Measurements from ENCODE around the gene ZNF805.
"Not testable (repeated sequence)": the region's sequence is repeated elsewhere in the genome, so short reads cannot be mapped to it uniquely, and the experiment has no call there.

Gene ZNF805

DNA sequence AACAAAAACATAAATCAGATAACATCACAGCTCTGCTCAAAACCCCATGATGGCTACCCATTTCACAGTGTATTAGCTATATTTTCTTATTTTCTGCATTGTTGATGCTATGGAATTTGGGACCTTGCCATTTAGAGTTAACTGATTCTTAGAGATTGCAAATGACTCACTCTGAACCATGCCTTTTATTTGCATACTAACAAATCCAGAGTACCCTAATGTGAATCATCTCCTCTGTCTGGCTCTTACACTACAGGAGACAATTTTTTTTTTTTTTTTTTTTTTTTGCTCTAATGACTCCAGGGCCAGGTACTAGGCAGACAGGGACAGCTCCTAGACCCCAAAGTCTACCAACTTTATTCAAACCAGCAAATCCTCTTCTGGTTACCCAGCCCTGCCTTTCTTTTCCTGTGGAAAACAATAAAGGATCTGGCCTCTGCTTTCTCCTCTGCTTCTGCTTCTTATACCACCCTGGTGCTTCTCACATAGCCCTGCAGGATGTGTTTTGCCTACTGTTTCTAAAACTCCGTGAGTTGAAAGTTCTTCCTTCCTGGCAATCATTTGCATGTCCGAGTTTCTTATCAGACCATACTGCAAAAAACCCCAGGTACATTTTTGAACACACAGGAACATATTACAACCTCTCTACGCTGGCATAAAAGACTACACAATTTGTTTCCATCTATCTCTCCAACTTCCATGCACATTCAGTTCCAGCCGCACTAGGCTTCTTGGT is 29.3 kb downstream of the ZNF805 start:
- DNase-seq (ENCODE audit: low read depth in 2 of 2) = no peak

DNA sequence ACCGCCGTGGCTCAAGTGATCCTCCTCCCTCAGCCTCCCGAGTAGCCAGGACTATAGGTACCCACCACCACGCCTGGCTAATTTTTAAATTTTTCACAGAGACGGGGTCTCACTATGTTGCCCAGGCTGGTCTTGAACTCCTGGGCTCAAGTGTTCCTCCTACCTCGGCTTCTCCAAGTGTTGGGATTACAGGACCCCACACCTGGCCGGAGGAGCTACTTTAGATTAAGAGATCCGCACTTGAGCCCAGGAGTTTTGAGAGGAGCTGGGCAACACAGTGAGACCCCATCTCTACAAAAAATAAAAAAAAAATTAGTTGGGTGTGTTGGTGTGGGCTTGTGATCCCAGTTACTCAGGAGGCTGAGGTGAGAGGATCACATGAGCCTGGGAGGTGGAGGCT is 30.8 kb downstream of the ZNF805 start:
- DNase-seq (ENCODE audit: low read depth in 2 of 2) = no peak

DNA sequence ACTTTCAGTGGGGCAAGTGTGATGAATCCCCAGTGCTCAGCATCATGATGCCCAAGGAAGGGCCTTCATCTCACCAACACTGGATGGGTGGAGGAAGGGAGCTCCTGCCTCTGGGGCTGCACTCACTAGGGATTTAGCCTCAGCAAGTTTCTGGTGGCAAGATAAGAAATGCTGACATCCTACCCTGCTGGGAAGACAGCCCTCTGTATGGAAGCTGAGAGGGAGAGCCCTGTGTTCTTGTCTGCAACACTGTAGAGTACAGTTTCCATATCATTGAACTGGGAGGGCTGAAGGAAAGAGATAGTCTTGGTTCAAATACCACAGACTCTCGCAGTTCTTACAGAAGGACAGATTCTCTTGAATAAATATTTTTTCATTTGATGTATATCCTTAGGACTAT is 32.6 kb downstream of the ZNF805 start:
- DNase-seq (ENCODE audit: low read depth in 2 of 2) = no peak

DNA sequence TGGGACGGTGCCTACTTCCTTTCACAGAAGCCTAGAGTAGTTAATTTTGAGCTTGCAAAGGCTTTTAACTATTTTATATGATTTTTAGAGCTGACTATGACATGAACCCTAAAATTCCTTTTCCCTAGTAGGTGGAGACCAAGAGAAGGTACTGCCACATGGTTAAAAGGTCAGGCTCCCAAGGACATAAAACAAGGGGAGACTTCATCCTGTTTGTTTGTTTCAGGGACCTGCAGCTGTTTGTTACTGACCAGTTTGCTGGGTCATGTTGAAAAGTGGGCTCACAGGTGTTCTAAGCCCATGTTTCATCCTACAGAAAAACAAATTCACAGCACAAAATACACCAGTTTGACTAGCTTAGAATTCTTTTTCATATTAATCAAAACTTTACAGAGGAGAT is 36.0 kb downstream of the ZNF805 start:
- no peak for DNase-seq (ENCODE audit: low read depth in 2 of 2)

DNA sequence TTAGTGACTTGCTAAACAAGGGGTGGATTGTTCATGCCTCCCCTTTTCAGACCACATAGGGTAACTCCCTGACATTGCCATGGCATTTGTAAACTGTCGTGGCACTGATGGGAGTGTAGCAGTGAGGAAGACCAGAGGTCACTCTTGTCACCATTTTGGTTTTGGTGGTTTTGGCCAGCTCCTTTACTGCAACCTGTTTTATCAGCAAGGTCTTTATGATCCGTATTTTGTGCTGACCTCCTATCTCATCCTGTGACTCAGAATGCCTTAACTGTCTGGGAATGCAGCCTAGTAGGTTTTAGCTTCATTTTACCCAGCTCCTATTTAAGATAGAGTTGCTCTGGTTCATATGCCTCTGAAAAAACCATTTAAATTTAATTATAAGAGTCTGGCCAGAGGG is 38.0 kb downstream of the ZNF805 start:
- not testable (repeated sequence) for DNase-seq (ENCODE audit: low read depth in 2 of 2)

DNA sequence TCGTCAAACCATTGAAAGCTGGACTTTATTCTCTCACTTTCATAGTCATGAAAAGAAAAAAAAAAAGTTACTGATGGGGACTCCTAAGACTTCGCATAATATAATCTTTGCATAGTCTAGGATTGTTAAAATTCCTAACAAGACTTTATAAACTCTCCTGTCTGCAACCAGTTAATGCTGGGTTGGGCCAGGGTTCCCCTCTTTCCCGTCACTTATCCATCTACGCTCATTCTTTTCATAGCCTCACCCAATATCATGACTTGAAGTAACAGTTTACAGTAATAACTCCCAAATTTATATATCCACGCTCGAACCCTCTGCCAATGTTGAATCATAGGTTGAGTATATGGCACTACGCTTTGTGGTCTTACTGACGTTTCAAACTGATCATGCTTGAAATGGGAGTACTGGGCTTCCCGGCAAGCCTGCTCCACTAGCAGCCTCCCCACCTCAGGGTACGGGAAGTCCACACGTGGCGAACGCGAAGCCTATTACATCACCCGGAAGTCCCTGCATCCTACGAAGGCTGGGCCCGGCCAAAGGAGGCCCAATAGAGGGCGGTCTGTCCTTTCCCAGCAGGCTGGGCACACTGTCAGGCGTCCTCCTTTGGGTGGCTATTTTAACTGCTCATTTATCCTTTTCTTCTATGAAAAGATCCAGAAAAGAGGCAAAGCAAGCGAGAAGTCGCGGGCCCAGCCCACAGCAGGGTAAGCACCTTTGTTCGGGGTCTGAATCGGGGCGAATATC is 39.2 kb downstream of the ZNF805 start:
- peak; percentile 47 to 55 for DNase-seq (ENCODE audit: low read depth in 2 of 2)

DNA sequence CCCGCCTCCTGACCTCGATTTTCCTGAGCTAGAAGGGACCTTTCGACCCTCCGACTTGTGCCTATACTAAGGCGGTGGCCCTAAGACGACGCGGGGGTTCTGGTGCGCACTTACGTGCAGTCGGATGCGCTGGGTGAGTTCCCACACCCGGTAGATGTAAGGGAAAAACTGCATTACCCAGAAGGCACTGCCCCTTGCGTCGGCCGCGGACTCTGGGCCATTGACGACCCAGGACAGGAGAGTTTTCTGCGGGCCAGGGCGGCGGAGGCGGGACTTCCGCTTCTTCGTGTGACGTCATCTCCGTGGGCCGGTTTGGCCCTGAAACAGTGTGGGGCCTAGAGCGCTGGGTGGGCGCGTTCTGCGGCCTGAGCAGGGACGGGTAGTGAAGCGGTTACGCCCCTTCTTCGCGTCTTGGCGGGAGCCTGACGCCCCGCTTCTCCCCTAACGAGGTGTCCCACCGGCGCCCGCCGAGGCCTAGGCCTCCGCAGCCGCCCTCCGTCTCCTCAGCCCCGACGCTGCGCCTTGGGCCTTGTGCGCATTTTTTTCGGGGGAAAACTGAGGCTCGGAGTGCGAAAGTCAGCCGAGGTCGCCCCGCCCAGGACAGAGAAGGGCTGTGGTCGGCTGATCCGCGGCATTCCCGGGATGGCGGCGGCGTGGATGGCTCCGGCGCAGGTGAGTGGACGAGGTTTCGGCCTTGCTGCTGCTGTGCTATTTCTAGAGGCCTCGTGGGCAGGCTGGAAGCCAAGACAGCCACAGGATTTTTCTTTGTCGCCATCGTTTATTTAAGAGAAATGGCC is 39.9 kb downstream of the ZNF805 start, which contains the start of gene ZNF460:
ZNF460 (plus strand) TSS at position 321 of the 797 bp plus-strand sequence; CDS start at position 643, 322 bp downstream.
- peak; percentile 88 to 93 for DNase-seq (ENCODE audit: low read depth in 2 of 2)

DNA sequence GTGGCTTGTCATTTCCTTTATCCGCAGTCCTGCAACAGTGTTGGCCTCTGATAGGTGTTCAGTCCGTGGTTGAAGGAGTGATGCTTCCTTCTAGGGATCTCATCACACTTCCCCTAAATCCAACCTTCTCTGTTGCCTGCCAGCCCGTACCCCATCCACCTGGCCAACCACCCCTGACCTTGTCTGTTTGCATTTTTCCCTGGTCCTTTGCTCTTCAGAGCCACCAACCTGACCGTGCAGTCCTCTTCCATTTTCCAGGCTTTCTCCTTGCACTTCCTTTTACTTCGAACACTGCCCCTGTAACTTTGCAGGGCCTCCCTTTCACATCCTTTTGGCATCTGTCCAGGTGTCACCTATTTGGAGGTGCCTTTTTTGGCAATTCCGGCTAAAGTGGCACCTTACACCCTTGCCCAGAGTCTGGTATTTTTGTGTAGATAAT is 40.5 kb downstream of the ZNF805 start:
- DNase-seq (ENCODE audit: low read depth in 2 of 2) = no peak

DNA sequence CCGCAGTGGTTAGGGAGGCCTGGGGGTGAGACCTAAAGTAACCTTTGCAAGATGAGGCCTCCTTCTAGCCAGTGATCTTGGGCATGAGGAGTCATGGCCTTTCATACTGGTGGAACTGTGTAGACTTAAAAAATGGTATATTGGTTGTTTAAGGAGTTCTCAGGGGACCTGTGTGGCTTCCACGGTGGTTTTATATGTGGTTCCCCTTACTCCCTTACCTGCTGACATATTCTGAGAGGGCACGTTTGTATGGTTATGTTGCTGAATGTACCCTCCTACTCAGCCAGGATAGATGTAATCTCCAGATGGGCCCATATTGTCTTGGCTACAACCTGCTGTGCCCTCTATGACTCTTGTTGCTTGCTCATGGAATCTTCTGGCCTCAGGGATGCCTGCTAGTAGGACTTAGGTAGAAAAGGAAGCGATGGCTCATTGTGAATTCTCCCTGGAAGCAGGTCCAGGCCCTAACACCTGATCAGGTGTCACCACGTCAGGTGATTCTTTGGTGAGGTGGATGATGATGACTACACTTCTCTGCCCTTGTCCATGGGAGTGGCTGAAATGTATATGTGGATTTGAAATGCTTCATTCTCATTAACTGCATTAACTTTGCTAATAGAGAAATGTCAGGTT is 41.7 kb downstream of the ZNF805 start:
- DNase-seq (ENCODE audit: low read depth in 2 of 2) = no peak

DNA sequence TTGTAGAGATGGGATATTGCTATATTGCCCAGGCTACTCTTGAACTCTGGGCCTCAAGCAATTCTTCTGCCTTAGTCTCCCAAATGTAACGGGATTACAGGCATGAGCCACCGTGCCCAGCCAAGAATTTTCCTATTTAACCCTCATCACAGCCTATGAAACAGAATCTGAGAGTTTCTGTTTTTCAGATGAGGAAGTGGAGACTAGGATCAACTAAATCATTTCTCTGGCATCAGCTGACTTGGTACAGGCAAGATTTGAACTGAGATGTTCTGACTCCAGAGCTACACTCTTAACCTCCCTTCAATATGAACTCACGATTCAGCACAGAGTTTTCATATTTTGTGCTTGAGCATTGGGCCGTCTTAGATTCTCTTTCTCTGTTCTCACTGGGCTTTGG is 47.9 kb downstream of the ZNF805 start:
- DNase-seq (ENCODE audit: low read depth in 2 of 2) = no peak

DNA sequence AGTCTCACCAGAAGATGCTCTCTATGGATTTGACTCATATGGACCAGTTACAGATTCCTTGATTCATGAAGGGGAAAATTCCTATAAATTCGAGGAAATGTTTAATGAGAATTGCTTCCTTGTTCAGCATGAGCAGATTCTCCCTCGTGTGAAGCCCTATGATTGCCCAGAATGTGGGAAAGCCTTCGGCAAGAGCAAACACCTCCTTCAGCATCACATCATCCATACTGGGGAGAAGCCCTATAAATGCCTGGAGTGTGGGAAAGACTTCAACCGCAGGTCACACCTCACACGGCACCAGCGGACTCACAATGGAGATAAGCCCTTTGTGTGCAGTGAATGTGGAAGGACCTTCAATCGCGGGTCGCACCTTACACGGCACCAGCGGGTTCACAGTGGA is 50.5 kb downstream of the ZNF805 start:
- no peak for DNase-seq (ENCODE audit: low read depth in 2 of 2)

DNA sequence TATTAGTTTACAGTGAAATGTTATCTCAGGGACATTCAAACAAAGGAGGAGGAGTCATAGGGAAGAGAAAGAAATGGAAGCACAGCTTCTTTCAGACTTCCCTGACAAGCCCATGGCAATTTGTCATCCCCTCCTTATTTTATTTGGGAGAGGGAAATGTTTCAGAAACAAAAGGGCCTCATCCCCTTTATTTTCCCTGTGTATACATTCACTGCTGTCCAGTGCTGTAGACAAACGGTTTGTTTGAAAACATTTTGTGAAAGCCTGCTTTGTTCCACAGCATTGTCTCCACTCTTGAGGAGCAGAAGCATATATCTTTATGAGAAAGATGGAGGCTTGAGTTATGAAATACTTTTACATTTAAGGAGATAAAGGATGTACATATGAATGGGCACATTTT is 52.1 kb downstream of the ZNF805 start:
- no peak for DNase-seq (ENCODE audit: low read depth in 2 of 2)

DNA sequence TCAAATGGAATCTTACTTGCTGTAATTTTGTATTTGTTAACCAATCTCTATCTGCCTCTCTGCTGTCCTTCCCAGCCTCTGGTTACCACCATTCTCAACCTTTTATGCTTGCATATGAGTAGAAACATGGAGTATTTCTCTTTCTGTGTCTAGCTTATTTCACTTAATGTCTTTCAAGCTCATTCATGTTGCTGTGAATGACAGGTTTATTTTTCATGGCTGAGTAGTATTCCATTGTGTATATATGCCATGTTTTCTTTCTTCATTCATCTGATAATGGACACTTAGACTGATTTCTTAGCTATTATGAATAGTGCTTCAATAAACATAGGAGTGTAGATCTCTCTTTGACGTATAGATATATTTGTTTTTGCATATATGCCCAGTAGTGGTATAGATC is 53.3 kb downstream of the ZNF805 start:
- DNase-seq (ENCODE audit: low read depth in 2 of 2) = no peak

DNA sequence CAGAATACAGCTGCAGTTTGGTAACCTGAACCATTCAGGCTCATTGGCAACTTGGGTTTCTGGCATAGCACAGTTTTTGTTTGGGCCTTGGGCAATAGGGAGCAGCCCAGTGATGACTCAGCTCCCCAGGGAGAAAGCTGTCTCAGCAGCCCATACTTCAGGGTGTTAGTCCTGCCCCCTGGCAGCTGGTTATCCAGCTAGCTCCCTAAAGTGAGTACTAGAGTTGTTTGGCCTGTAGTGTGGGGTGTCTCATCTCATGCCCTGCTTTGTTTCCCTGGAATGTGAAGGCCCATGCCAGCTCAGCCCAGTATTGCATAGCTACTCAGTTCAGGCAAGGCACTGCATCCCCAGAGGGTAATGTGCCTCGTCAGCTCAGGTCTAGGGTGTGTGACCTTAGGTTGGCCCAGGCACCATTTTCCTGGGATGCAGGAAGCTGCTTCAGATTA is 61.6 kb downstream of the ZNF805 start:
- DNase-seq (ENCODE audit: low read depth in 2 of 2) = no peak

DNA sequence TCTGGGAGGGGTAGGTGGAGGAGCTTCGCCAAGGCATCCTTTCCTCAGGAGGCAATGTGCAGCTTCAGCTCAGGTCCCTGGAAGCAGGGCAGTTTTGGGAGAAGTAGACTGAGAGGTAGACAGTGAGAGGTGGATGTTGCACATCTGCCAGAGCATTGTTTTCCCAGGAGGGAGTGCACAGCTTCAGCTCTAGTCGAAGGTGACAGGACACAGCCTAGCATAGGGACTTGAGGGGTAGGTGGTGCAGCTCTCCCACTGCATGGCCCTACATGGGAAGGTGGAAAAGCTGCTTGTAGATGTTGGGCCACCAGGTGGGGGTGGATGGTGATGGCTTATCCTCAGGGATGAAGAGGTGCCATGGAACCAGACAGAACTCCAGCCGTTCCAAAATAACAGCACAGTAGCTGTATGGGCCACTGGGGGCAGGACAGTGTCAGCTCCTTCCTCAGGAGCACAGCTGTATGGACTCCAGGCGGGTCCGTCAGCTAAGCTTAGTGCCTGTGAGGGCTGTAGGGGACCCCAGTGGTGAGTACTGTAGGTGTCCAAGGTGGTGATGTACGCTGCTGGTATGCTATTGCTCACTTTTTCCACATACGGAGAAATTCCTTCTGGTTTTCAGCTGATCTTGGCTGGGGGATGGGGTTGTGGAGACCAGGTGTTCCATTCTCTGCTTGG is 62.4 kb downstream of the ZNF805 start:
- no peak for DNase-seq (ENCODE audit: low read depth in 2 of 2)

Measured in stimulated activated CD4-positive, alpha-beta T cell treated with anti-CD3 and anti-CD28 coated beads, Interleukin-1b, Interleukin-23, amount 100 ng/mL, for 1 hour (primary cell).